ENCODE measurements around the gene DPYSL5. TPM values are rescaled to one million over a fixed set of nuclear protein-coding genes. Genes with fewer than 3 reads are reported as not detected.

The DPYSL5 gene
- total and polyA plus RNA-seq, 2 of the 13 experiments (the other 11 are each of a cell fraction or from before 2014, with no cell fraction given): 0.15 TPM; not detected in 1

- H3K79me2 ChIP-seq (ENCODE audit: insufficient read depth, low read length): no peaks in the 10 kb centered on the region
- in situ Hi-C loops (cut with HindIII; ENCODE audit: extremely low pct_ligation_motif_present, low pct_unique_long_range_greater_than_20kb): no loop called here
- ChIA-PET CTCF (ENCODE audit: low intra/inter-chr PET ratio, low total read pairs) (no interaction called here), POLR2A (no interaction called here)
- H2AFZ ChIP-seq (ENCODE audit: low read length): no peak overlapping the region
- no peak overlapping the region for H3K27ac ChIP-seq (ENCODE audit: extremely low read length, insufficient read depth, low read length)
- no peak for DNase-seq (ENCODE audit: low spot score)
- no TSS peak for BruUV-seq (replicated peaks)
- H3K9ac ChIP-seq (ENCODE audit: insufficient read depth, low read depth, low read length): no peak overlapping the region
- peaks cover 3 to 59% of the 10 kb centered on the region in 2 experiments for H3K27me3 ChIP-seq (ENCODE audit: control insufficient read depth in 1 of 2, insufficient read depth in 2 of 2, low read length in 2 of 2)
- FAIRE-seq: no peak
- TF ChIP-seq ZFAT (CRISPR knock-in tag; conservative IDR thresholded peaks at IDR 0.05): no peak
- H3K4me3 ChIP-seq (replicated peaks in 1 of 3; ENCODE audit: insufficient read depth in 1 of 3, low read depth in 2 of 3, low read length in 3 of 3): no peak overlapping the region
- WGBS (ENCODE audit: low lambda C conversion rate): 7% methylated on average over 2 of the region's 2 CpGs
- no peak for ATAC-seq
- H3K36me3 ChIP-seq (replicated peaks in 1 of 2; ENCODE audit: control insufficient read depth in 1 of 2, insufficient read depth in 2 of 2, low read length in 2 of 2): no peaks in the 10 kb centered on the region
- H4K20me1 ChIP-seq (ENCODE audit: insufficient read depth, low read length): no peaks in the 10 kb centered on the region
- intact Hi-C loops (cut with micrococcal nuclease; ENCODE audit: unreplicated experiment): no loop called here
- no peaks in the 10 kb centered on the region for H3K4me1 ChIP-seq (ENCODE audit: insufficient read depth, low read length)
- H3K4me2 ChIP-seq (ENCODE audit: low read depth, low read length): no peak overlapping the region
- no peaks in the 10 kb centered on the region for H3K9me3 ChIP-seq (ENCODE audit: low read length)
Measured at GRCh38 chr2:26904839-26905238, 56.9 kb downstream of the DPYSL5 start.

- no peaks in the 10 kb centered on the region for H3K9me3 ChIP-seq (ENCODE audit: low read length)
- in situ Hi-C loops (cut with HindIII; ENCODE audit: extremely low pct_ligation_motif_present, low pct_unique_long_range_greater_than_20kb): no loop called here
- H3K4me2 ChIP-seq (ENCODE audit: low read depth, low read length): no peak overlapping the region
- ChIA-PET CTCF (ENCODE audit: low intra/inter-chr PET ratio, low total read pairs) (no interaction called here), POLR2A (no interaction called here)
- ATAC-seq (no peak), FAIRE-seq (no peak), DNase-seq (ENCODE audit: low spot score) (no peak)
- 23% methylated on average over 12 of the region's 12 CpGs for WGBS (ENCODE audit: low lambda C conversion rate)
- no peak overlapping the region for H3K9ac ChIP-seq (ENCODE audit: insufficient read depth, low read depth, low read length)
- H3K4me3 ChIP-seq (replicated peaks in 1 of 3; ENCODE audit: insufficient read depth in 1 of 3, low read depth in 2 of 3, low read length in 3 of 3): no peak overlapping the region
- H4K20me1 ChIP-seq (ENCODE audit: insufficient read depth, low read length): no peaks in the 10 kb centered on the region
- no peak overlapping the region for H2AFZ ChIP-seq (ENCODE audit: low read length)
- no peak overlapping the region for H3K27ac ChIP-seq (ENCODE audit: extremely low read length, insufficient read depth, low read length)
- peaks cover 3 to 55% of the 10 kb centered on the region in 2 experiments for H3K27me3 ChIP-seq (ENCODE audit: control insufficient read depth in 1 of 2, insufficient read depth in 2 of 2, low read length in 2 of 2)
- H3K36me3 ChIP-seq (replicated peaks in 1 of 2; ENCODE audit: control insufficient read depth in 1 of 2, insufficient read depth in 2 of 2, low read length in 2 of 2): no peaks in the 10 kb centered on the region
- H3K79me2 ChIP-seq (ENCODE audit: insufficient read depth, low read length): no peaks in the 10 kb centered on the region
- H3K4me1 ChIP-seq (ENCODE audit: insufficient read depth, low read length): no peaks in the 10 kb centered on the region
- no TSS peak for BruUV-seq (replicated peaks)
- intact Hi-C loops (cut with micrococcal nuclease; ENCODE audit: unreplicated experiment): no loop called here
- TF ChIP-seq ZNF253 (CRISPR knock-in tag; IDR thresholded peaks at IDR 0.05; ENCODE audit: borderline replicate concordance) (no peak), HNF1B (CRISPR knock-in tag; IDR thresholded peaks at IDR 0.05) (no peak), ELF3 (CRISPR knock-in tag; IDR thresholded peaks at IDR 0.05) (no peak), ZNF724P (CRISPR knock-in tag; IDR thresholded peaks at IDR 0.05; ENCODE audit: borderline replicate concordance) (no peak), HNRNPLL (IDR thresholded peaks at IDR 0.05; ENCODE audit: low read depth, low read length, poor library complexity, severe bottlenecking) (no peak), XBP1 (CRISPR knock-in tag; IDR thresholded peaks at IDR 0.05) (no peak), ZNF142 (CRISPR knock-in tag; IDR thresholded peaks at IDR 0.05) (no peak), ZFP82 (CRISPR knock-in tag; IDR thresholded peaks at IDR 0.05; ENCODE audit: borderline replicate concordance) (no peak), SYNCRIP (IDR thresholded peaks at IDR 0.05; ENCODE audit: insufficient read depth, low read depth, low read length) (no peak)
Measured at GRCh38 chr2:26905341-26906198, 57.6 kb downstream of the DPYSL5 start.

Data from HepG2 (cell line).